ENCODE data around the gene YPEL5.
"Not testable (repeated sequence)": the region's sequence is repeated elsewhere in the genome, so short reads cannot be mapped to it uniquely, and the experiment has no call there.

Gene YPEL5

DNA sequence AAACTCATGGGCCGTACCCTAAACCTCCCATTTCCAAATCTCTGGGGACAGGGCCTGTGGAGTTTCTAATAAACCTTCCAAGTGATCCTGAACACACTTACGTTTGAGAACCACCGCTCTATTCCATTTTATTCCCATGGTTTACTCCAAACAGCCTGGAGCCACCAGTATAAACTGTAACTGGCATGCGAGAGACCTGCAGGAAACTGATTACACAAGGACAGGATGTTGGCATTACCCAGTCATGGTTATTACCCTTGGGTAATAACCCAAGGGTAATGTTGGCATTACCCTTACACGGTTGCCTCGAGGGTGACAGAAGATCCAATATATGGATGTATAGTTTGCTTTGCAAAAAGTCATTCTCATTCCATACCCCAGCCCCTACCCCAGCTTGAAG is 37.0 kb upstream of the YPEL5 start:
- no peak for TF ChIP-seq Cebpa-rat (IDR thresholded peaks at IDR 0.05)
- Histone ChIP-seq H4K20me1 (no peaks in the 10 kb centered on the region; a peak in 1 of 22 replicates), H3K9me3 (replicated peaks in 1 of 11) (no peaks in the 10 kb centered on the region), H3K4me1 (peaks cover 0 to 27% (median 12%) of the 10 kb centered on the region in 10 experiments; a peak in 15 of 20 replicates), H3K36me3 (no peaks in the 10 kb centered on the region), H3K27ac (peak overlapping the region in 6 of 11 experiments; percentile 9 to 44 (median 40); a peak in 4 of 22 replicates), H3K4me2 (peak overlapping the region in 9 of 11 experiments; percentile 6 to 76 (median 54); a peak in 14 of 22 replicates), H3K4me3 (no peak overlapping the region), H3K27me3 (no peaks in the 10 kb centered on the region), H3K9ac (no peak overlapping the region)

DNA sequence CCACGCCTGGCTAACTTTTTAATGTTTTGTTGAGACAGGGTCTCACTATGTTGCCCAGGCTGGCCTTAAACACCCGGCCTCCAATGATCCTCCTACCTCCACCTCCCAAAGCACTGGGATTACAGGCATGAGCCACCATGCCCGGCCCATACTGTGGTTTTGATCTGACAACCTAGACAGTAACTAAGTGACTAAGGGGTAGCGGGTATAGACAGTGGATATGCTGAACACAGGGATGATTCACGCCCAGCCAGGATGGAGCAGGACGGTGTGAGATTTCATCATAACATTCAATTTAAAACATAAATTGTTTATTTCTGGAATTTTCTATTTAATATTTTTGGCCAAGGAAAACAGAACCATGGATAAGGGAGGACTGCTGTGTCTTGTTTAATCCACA is 36.0 kb upstream of the YPEL5 start:
- H3K27me3 ChIP-seq = no peaks in the 10 kb centered on the region
- peaks cover 0 to 27% (median 16%) of the 10 kb centered on the region in 10 experiments; a peak in 16 of 20 replicates for H3K4me1 ChIP-seq
- no peak for TF ChIP-seq Cebpa-rat (IDR thresholded peaks at IDR 0.05)
- H3K36me3 ChIP-seq = no peaks in the 10 kb centered on the region
- no peaks in the 10 kb centered on the region; a peak in 1 of 22 replicates for H4K20me1 ChIP-seq
- H3K9ac ChIP-seq = no peak overlapping the region
- peak overlapping the region in 1 of 11 experiments; percentile 6; a peak in 1 of 22 replicates for H3K27ac ChIP-seq
- H3K9me3 ChIP-seq (replicated peaks in 1 of 11) = no peaks in the 10 kb centered on the region
- no peak overlapping the region for H3K4me3 ChIP-seq
- H3K4me2 ChIP-seq = 0 out of 22 replicates have a peak overlapping the region, but pooled peaks of 1 of the 11 experiments have one; percentile 65

DNA sequence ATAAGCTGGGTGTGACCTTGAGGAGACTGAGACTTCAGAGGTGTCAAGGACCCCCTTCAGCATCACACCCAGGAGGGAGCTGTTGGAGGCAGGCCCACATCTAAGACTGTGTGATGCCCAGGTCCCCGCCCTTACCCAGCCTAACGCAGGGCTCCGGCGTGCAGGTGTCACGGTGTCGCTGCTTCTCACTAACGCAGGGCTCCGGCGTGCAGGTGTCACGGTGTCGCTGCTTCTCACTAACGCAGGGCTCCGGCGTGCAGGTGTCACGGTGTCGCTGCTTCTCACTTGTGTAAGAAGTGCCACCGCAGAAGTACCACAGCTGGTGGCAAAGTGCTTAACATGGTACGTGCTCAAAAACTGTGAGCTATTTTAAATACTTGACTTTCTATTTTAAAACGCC is 35.6 kb upstream of the YPEL5 start:
- H3K27ac ChIP-seq; H3K9ac ChIP-seq; H3K36me3 ChIP-seq; H4K20me1 ChIP-seq; H3K9me3 ChIP-seq (replicated peaks in 1 of 11); H3K4me3 ChIP-seq; H3K27me3 ChIP-seq; H3K4me2 ChIP-seq: not testable (repeated sequence)
- H3K4me1 ChIP-seq = peaks cover 0 to 27% (median 16%) of the 10 kb centered on the region in 10 experiments; a peak in 16 of 20 replicates

DNA sequence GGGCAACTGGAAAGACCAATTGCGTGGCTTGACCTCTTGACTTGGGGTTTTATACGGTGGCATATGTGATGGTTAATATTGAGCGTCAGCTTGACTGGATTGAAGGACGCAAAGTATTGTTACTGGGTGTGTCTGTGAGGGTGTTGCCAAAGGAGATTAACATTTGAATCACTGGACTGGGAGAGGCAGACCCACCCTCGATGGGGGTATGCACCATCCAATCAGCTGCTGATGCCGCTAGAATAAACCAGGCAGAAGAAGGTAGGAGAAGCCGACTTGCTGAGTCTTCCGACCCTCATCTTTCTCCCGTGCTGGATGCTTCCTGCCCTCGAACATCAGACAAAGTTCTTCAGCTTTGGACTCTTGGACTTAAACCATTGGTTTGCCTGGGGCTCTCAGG is 34.2 kb upstream of the YPEL5 start:
- Histone ChIP-seq H3K9me3 (replicated peaks in 1 of 11) (no peaks in the 10 kb centered on the region), H3K4me3 (no peak overlapping the region), H3K27me3 (no peaks in the 10 kb centered on the region), H3K4me1 (peaks cover 0 to 27% (median 16%) of the 10 kb centered on the region in 10 experiments; a peak in 16 of 20 replicates), H3K9ac (no peak overlapping the region), H3K4me2 (no peak overlapping the region), H3K36me3 (no peaks in the 10 kb centered on the region), H3K27ac (no peak overlapping the region), H4K20me1 (no peaks in the 10 kb centered on the region; a peak in 1 of 22 replicates)
- TF ChIP-seq Cebpa-rat (IDR thresholded peaks at IDR 0.05) = no peak

DNA sequence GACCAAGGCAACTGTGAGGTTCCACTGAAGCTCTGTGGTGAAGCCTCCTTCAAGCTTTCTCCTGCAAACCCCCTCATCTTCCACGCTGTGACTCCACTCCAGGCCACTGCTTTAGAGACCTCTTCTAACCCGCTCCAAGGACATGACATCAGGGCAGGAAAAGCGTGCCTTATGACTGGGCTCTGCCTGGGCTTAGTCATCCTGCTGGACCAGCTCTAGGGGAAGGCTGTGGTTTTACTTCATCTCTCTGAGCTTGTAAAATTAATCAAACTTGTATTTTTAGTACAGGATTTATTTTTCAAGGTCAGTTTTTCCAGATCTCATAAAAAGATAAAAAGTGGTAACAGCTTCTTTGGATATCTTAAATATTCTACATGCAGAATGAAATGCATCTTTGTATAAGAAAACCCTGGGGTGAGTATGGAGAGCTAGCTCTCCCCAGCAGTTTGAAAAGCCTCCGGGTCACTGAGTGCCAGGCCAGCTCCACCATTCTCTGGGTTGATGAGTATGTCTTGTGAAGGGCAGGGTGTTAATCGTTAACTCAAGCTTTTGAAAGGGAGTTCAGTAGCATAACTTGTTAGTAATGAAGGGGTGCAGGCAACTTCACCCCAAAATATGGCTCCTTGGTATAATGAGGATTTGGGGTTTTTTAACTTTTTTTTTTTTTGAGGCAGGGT is 33.1 kb upstream of the YPEL5 start:
- H3K36me3 ChIP-seq = no peaks in the 10 kb centered on the region
- H3K27me3 ChIP-seq = no peaks in the 10 kb centered on the region
- H3K9me3 ChIP-seq (replicated peaks in 1 of 11) = no peaks in the 10 kb centered on the region
- H3K4me1 ChIP-seq = peaks cover 0 to 27% (median 16%) of the 10 kb centered on the region in 10 experiments; a peak in 16 of 20 replicates
- no peak overlapping the region for H3K4me3 ChIP-seq
- no peak overlapping the region for H3K9ac ChIP-seq
- no peaks in the 10 kb centered on the region; a peak in 1 of 22 replicates for H4K20me1 ChIP-seq
- H3K27ac ChIP-seq = no peak overlapping the region
- peak overlapping the region in 5 of 11 experiments; percentile 6 to 61 (median 38); a peak in 8 of 22 replicates for H3K4me2 ChIP-seq
- no peak for TF ChIP-seq Cebpa-rat (IDR thresholded peaks at IDR 0.05)

DNA sequence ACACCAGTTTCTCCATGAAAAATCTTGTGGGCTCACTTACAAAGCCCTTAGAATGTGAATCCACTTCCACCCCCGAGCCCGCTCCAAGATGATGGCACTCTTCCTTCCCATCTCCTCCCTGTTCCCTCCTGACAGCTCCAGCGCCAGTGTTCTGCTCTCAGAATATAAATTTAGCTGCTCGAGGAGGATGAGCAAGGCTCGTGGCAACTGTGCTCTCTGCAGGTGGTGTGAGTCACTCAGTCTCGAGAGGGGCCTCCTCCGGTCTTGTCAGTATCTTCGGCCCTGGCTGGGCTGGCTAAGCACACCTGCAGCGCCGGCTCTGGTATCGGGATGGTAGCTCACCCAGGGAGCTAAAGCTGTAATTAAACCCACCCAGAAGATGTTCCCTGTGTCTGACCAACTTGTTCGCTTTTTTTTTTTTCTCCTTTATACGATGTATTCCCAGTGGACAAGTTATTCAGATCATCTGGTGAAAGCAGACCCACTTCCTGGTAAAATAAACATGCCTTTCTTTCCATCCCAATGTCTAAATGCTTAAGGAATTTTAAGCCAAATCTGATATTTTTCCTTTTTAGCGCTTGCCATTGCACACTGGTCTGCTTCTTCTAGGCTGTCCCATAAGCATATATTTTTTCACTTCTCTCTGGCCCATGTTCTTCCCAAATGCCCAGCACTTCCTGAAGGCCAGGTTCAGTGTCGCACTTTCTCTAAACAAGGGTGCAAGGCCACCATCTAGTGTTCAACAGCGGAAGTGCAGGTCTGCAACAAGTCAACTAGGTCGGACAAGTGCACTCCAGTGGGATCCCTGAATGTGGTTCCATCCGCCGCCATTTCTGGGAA is 31.4 kb upstream of the YPEL5 start:
- no peak overlapping the region for H3K27ac ChIP-seq
- no peaks in the 10 kb centered on the region; a peak in 1 of 22 replicates for H4K20me1 ChIP-seq
- H3K4me1 ChIP-seq = peaks cover 0 to 21% (median 8%) of the 10 kb centered on the region in 10 experiments; a peak in 13 of 20 replicates
- no peak overlapping the region for H3K9ac ChIP-seq
- H3K36me3 ChIP-seq = no peaks in the 10 kb centered on the region
- no peak for TF ChIP-seq Cebpa-rat (IDR thresholded peaks at IDR 0.05)
- H3K4me3 ChIP-seq = no peak overlapping the region
- no peaks in the 10 kb centered on the region for H3K27me3 ChIP-seq
- H3K4me2 ChIP-seq = 0 out of 22 replicates have a peak overlapping the region, but pooled peaks of 1 of the 11 experiments have one; percentile 3
- no peaks in the 10 kb centered on the region for H3K9me3 ChIP-seq (replicated peaks in 1 of 11)

DNA sequence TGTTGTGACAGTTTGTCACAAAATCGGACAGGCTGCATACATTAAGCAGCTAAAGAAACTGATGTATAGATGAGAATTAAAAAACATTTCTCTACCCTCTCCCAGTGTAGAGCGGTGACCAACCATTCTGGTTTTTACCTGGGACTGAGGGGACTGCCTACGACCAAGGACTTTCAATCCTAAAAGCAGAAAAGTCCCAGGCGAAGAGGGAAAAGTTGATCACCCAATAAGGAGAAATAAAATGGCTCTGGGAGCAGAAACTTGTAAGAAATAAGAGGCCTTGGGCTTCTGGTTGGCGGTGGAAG is 30.9 kb upstream of the YPEL5 start:
- H3K4me2 ChIP-seq = no peak overlapping the region
- no peaks in the 10 kb centered on the region for H3K27me3 ChIP-seq
- no peak overlapping the region for H3K27ac ChIP-seq
- no peak overlapping the region for H3K4me3 ChIP-seq
- H3K9me3 ChIP-seq (replicated peaks in 1 of 11) = no peaks in the 10 kb centered on the region
- TF ChIP-seq Cebpa-rat (IDR thresholded peaks at IDR 0.05) = no peak
- no peaks in the 10 kb centered on the region for H3K36me3 ChIP-seq
- peaks cover 0 to 21% (median 8%) of the 10 kb centered on the region in 10 experiments; a peak in 12 of 20 replicates for H3K4me1 ChIP-seq
- H4K20me1 ChIP-seq = no peaks in the 10 kb centered on the region; a peak in 1 of 22 replicates
- H3K9ac ChIP-seq = no peak overlapping the region

DNA sequence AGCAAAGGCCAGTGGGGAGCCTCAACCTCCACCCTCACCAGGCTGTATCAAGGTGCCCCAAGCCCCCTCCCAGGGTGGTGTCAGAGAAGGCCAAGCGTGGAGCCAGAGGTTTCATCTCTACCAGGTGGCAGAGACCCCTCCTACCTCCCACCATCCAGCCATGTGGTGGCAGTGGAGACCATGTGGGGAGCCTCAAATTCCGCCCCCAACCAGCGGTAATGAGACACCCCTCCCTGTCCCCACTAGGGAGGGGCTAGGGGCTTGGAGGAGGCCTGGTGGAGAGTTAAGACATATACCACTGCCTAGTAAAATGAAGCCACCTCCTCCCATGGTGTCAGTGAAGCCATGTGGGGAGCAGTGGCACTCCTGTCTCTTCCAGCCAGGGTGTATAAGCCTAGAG is 24.4 kb upstream of the YPEL5 start:
- Histone ChIP-seq H4K20me1 (no peaks in the 10 kb centered on the region), H3K27ac (no peak overlapping the region), H3K27me3 (no peaks in the 10 kb centered on the region), H3K4me1 (peaks cover 0 to 4% (median 0%) of the 10 kb centered on the region in 10 experiments; a peak in 1 of 20 replicates), H3K36me3 (no peaks in the 10 kb centered on the region), H3K4me3 (no peak overlapping the region), H3K9ac (no peak overlapping the region), H3K9me3 (replicated peaks in 1 of 11) (peaks cover 4 to 20% (median 16%) of the 10 kb centered on the region in 11 experiments; a peak in 18 of 22 replicates), H3K4me2 (no peak overlapping the region)
- TF ChIP-seq Cebpa-rat (IDR thresholded peaks at IDR 0.05) = no peak
